SK-N-SH (cell line): Measurements from ENCODE around the gene TRMT10B.
"Not testable (repeated sequence)": the region's sequence is repeated elsewhere in the genome, so short reads cannot be mapped to it uniquely, and the experiment has no call there.

Source experiments
- CTCF ChIP-seq: fragments of 200-600 bp; sonication (generic); IDR thresholded peaks from 2 replicates; pipeline ENCODE4 v1.6.1; 2017; ENCODE audit warnings: antibody characterized with exemption, mild to moderate bottlenecking, moderate library complexity
- EP300 ChIP-seq, 2 experiments: IDR thresholded peaks; 2 replicates each; pipeline versions ENCODE4 v1.4.0 to v1.6.1; 2012; ENCODE audit warnings: borderline replicate concordance in 1 of 2, low read depth in 1 of 2, low read length in 1 of 2
- FOXM1 ChIP-seq: IDR thresholded peaks from 2 replicates; pipeline ENCODE4 v1.4.0; 2012; ENCODE audit warnings: low read depth, mild to moderate bottlenecking
- GABPA ChIP-seq: IDR thresholded peaks from 2 replicates; pipeline ENCODE4 v1.4.0; 2012; ENCODE audit warnings: low read depth, mild to moderate bottlenecking
- IRF3 ChIP-seq: fragments of 150-350 bp; IDR thresholded peaks from 2 replicates; pipeline ENCODE4 v1.6.1; 2016; ENCODE audit warnings: mild to moderate bottlenecking, low read depth, low read length
- JUND ChIP-seq: IDR thresholded peaks from 2 replicates; pipeline ENCODE4 v1.4.0; 2012
- MXI1 ChIP-seq: IDR thresholded peaks from 2 replicates; pipeline ENCODE4 v1.6.1; 2012; ENCODE audit warnings: mild to moderate bottlenecking, low read depth, low read length, improper control_type of control experiment
- POLR2AphosphoS5 ChIP-seq: IDR thresholded peaks from 2 replicates; pipeline ENCODE4 v1.6.1; 2012; ENCODE audit warnings: low read depth, low read length
- RAD21 ChIP-seq: IDR thresholded peaks from 2 replicates; pipeline ENCODE4 v1.6.1; 2012; ENCODE audit warnings: mild to moderate bottlenecking, low read length
- RFX5 ChIP-seq: IDR thresholded peaks from 2 replicates; pipeline ENCODE4 v1.6.1; 2012; ENCODE audit warnings: mild to moderate bottlenecking, improper control_type of control experiment, low read length
- SIN3A ChIP-seq: IDR thresholded peaks from 2 replicates; pipeline ENCODE4 v1.6.1; 2012; ENCODE audit warnings: low read depth, mild to moderate bottlenecking, low read length, moderate library complexity, borderline replicate concordance
- TAF1 ChIP-seq: IDR thresholded peaks from 2 replicates; pipeline ENCODE4 v1.6.1; 2012; ENCODE audit warnings: low read depth, mild to moderate bottlenecking, low read length, moderate library complexity, borderline replicate concordance
- YY1 ChIP-seq: IDR thresholded peaks from 2 replicates; pipeline ENCODE4 v1.4.0; 2012; ENCODE audit warnings: low read depth, mild to moderate bottlenecking
- TF ChIP-seq, protein P1 (sequence below): IDR thresholded peaks from 2 replicates; pipeline ENCODE4 v1.4.0; 2012; ENCODE audit warnings: low read depth

- TF ChIP-seq, protein P1, sequence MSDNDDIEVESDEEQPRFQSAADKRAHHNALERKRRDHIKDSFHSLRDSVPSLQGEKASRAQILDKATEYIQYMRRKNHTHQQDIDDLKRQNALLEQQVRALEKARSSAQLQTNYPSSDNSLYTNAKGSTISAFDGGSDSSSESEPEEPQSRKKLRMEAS, result not testable (repeated sequence)
- not testable (repeated sequence) for TF ChIP-seq EP300 (IDR thresholded peaks at IDR 0.05; ENCODE audit: borderline replicate concordance in 1 of 2, low read depth in 1 of 2, low read length in 1 of 2); CTCF; POLR2AphosphoS5; YY1; IRF3; RFX5; FOXM1; GABPA; RAD21; TAF1; MXI1; SIN3A; JUND
These were observed 11.7 kb downstream of the TRMT10B start for GRCh38 chr9:37765263-37765662.
